Inflammatory macrophage treated with lipopolysaccharide for 1 hour (primary cell): Measurements from ENCODE around the gene BBS9.
"Not testable (repeated sequence)": the region's sequence is repeated elsewhere in the genome, so short reads cannot be mapped to it uniquely, and the experiment has no call there.

Experiments used
- DNase-seq, 2 donors: peaks; one replicate each; pipeline ENCODE4 v3.0.0-alpha.2; 2020 to 2022

The BBS9 gene

GRCh38 chr7:33286501-33286900, 157.1 kb downstream of the BBS9 start:
- no peak for DNase-seq

GRCh38 chr7:33287738-33288137, 158.4 kb downstream of the BBS9 start:
- no peak for DNase-seq

DNA sequence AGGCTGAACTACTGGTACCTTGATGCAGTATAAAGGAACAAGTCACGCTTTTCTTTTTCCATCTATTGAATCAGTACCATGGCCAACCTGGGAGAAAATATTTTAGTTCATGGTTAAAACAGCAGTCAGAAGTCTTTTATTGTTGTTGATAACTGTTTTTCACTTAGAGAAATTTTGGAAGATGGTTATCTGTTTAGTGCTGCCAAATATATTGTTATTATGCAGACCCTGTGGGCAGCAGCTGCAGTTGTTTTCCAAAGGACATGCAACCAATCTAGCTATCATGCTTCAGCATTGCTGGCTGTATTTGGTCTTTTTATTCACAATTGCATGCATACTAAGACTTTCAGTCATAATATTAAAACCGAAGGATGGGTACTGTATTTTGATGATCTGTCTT, 169.5 kb downstream of the BBS9 start:
- DNase-seq, result no peak

- no peak for DNase-seq
These were observed 170.1 kb downstream of the BBS9 start for GRCh38 chr7:33299425-33299824.

GRCh38 chr7:33300131-33300530, 170.8 kb downstream of the BBS9 start:
- DNase-seq, result no peak

DNA sequence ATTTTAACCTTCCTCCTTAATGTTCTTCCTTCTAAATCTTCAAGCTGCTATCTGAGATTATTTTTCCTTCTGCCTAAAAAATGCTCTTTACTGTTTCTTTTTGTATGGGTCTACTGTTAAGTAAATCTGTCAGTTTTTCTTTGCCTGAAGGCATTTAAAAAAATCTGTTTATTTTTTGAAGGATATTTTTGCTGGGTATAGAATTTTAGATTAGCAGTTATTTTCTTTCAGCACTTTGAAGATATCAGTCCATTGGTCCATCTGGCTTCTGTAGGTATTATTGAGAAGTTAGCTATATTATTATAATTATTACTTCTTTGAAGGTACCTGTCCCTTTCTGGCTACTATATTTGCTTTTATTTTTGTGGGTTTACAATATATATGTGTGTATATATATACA, 171.4 kb downstream of the BBS9 start:
- no peak for DNase-seq

- DNase-seq, result not testable (repeated sequence)
These were observed 174.7 kb downstream of the BBS9 start for GRCh38 chr7:33303978-33304557.

GRCh38 chr7:33307205-33307604, 177.8 kb downstream of the BBS9 start:
- no peak for DNase-seq

- DNase-seq, result no peak
These were observed 181.2 kb downstream of the BBS9 start for GRCh38 chr7:33310546-33310945.

DNA sequence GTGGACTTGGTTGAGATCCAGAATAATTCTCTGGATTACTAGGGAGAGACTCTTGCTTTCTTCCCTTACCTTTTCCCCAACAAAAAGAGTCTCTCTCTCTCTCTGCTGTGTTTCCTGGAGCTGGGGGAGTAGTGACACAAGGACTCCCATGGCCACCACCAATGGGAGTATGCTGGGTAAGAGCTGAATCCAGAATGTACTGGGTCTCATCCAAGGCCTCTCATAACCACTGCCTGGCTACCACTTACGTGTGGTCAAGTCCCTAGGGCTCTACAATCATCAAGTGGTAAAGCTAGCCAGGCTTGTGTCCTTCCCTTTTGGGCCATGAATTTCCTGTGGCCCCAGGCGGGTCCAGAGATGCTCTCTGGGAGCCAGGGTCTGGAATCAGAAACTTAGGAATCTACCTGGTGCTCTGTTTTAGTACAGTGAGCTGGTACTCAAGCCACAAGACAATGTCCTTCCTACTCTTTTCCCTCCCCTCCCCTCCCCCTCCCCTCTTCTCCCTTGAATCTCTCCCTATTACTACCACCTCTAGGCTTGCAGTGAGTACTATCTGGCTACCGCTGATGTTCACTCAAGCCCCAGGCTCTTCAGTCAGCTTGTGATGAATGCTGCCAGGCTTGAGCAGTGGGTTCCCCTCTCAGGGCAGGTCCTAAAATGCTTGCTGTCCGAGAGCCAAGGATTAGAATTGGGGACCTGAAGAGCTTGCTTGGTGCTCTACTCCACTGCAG, 196.6 kb downstream of the BBS9 start:
- DNase-seq, result no peak

- no peak for DNase-seq
These were observed 197.1 kb downstream of the BBS9 start for GRCh38 chr7:33326485-33326848.

DNA sequence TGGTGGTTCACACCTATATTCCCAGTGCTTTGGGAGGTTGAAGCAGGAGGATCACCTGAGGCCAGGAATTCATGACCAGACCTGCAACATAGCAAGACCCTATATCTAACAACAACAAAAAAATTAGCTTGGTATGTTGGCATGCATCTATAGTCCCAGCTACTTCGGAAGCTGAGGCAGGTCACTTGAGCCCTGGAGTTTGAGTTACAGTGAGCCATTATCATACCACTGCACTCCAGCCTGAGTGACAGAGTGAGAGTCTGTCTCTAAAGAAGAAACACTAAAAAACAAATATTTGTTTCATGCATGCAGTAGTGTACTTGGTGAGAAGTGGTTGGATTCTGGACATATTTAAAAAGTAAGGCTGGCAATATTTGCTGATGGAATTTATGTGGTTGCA, 198.1 kb downstream of the BBS9 start:
- DNase-seq, result no peak

DNA sequence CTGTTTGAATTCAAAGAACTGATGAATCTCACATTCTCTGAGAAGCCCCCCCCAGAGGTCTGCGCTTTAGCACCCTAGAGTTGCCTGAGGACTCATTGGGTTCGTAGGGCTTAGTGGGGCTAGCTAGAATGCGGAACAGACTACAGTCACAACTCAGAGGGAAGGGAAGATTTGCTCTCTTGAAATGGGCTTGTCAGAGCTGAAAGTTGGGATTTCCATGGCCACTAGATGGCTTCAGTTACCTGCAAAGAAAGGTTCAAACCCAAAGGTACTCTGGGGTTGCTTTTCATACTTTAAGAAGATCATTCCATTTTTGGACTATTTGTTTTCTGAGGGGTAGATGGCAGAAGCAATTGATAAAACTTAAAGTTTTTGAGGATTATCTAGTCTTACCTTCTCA, 205.0 kb downstream of the BBS9 start:
- no peak for DNase-seq

- DNase-seq, result no peak
These were observed 207.5 kb downstream of the BBS9 start for GRCh38 chr7:33336820-33337219.

DNA sequence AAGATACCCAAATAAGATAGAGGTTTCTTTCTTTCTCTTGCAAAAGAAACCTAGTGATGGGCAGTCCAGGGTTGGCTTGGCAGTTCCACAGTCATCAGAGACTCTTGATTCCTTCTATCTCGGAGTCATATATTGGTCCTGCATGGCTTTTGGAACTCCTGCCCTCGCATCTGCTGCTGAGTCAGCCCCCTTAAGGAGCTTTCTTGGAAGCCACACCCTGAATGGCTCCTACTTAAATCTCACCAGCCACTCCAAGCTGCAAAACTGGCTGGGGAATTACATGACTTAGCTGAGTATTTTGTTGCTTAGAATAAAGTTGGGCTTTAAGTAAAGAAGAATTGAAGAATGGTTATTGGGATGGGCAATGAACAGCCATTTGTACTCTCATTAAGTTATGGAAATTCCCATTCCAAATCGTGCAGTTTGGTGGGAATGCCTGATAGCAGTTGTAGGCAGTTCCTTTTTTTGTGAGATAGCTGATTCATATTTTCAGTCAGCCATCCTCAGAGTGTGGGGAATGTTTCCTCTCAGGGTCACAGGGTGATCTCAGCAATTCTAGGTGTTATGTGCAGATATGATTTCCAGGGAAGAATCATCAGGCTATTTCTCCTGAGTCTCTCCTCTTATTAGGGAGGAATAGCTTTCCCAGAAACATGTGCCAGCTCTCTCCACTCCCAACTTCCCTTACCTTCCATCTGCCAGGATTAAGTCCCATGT, 209.9 kb downstream of the BBS9 start:
- no peak for DNase-seq

DNA sequence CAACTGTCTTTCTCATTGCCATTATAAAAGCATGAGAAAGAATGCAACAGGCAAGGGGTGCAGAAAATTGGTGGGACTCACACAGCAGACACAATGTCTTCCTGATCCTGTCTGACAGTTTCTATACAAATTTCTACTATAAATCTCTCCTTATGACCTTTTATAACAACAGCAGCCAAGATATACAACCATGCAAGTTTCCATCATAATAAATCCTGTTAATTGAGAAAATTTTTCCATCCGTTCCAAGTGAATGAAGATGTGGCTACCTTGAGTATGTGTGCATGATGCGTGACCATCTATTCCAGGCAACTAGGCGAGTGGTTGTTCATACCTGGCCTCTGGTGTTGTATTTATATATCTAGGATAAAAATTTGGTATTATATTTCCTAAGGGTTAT, 216.7 kb downstream of the BBS9 start:
- no peak for DNase-seq

GRCh38 chr7:33350577-33350976, 221.2 kb downstream of the BBS9 start:
- no peak for DNase-seq

DNA sequence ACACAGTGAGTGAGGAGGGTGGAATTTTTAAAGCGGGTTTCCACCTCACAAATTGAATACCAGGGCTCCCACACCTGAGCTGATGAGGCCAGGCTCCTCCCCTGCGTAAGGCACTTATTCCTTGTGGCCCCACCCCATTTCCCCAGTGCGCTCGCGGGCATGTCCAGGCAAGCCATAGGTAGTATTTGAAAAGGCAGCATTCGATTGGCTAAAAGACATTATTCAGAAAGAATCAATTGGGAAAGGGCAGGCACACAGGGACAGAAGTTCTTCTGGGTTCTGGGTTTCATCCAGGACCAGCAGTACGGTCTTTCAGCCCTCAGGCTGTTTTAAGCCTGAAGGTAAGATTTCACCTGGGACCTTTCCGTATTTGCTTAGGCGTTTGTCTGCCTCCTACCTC, 222.3 kb downstream of the BBS9 start:
- no peak for DNase-seq

DNA sequence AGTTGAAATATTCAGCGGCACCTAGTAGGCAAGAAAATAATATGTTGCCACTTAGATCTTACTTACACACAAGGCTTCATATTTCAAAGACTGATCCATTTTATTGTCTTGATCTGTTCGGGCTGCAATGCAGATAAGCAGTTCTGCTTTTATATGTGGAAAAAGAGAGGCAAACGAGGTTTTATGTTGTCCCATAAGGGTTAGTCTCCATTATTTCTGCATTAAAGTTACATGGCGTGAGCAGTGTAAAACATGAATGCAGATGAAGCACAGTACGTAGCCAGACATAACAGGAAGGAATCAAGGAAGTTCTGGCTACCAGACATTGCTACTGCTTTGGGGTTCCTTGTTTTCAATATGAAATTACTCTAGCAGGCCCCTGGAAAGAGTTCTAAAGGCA, 224.8 kb downstream of the BBS9 start:
- no peak for DNase-seq

DNA sequence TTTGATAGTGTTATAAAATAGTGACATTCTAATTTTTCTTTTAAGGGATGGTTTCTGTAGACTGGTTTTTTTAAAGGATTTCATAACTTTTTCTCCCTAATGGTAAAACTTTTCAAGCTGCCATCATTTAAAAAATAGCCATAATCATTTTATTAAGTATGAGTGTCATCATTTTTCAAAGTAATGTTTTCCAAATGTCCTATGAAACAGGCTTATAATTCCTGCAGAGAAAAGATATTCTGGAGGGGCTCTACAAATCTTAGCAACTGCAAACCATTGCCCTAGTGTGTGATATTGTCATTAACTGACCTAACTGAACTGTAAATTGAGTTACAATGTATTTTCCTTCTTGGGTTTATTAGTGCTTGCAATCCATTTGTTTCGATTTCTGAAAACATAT, 226.0 kb downstream of the BBS9 start:
- no peak for DNase-seq

DNA sequence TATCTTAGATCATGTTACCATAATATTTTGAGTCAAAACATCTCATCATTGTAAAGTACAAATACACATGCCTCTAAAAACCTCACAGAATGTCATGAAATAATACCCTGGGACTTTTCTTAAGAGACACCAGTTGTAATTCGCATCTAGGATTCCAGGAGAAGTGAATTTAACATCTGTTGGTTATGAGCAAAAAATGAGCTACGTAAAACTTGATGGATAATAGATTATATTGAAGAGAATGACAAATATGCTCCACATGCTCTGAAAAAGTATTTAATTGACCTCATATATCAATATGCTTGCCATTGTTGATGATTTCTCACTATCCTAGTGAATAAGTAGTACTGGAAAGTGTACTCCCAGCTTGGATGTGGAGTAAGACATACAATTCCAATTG, 227.0 kb downstream of the BBS9 start:
- no peak for DNase-seq

GRCh38 chr7:33357846-33358245, 228.5 kb downstream of the BBS9 start:
- DNase-seq, result no peak

DNA sequence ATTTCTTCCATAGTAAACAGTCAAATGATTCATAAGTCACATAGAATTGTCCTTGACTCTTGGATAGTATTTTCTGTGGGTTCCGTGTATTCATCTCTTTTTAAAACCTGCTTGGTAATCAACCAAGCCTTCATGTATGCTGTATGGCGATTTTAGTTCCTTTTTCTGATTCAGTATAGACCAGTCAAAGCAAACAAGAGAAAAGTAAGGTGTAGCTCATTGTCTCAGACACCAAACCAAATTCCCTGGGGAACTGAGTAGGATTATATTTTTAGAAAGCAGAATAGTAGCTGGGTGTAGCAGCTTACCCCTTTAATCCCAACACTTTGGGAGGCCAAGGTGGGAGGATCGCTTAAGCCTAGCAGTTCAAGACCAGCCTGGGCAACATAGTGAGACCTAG, 240.5 kb downstream of the BBS9 start:
- no peak for DNase-seq

- DNase-seq, result no peak
These were observed 243.8 kb downstream of the BBS9 start for GRCh38 chr7:33373195-33373594.
